Caco-2 (cell line): ENCODE results near the gene CCL5. TPM values are rescaled to one million over a fixed set of nuclear protein-coding genes. Genes with fewer than 3 reads are reported as not detected.

ENCODE experiments used
- BruUV-seq: library from RNA; stranded (reverse); fragments of 400-500 nt; replicated peaks from 2 replicates; lab custom pipeline; 2021; lab: Mats Ljungman, UMichigan
- CTCF ChIA-PET: fragments of 300-600 bp; sonication (Branson Sonifier 250); formaldehyde crosslinking; loops from one replicate; lab custom pipeline; 2022; ENCODE audit warnings: antibody characterized with exemption; lab: Charles Lee
- POLR2A ChIA-PET: fragments of 300-600 bp; sonication (Branson Sonifier 250); formaldehyde crosslinking; loops from one replicate; lab custom pipeline; 2022; ENCODE audit warnings: antibody characterized with exemption; lab: Charles Lee
- DNase-seq, 2 experiments: peaks; one replicate each; pipeline versions ENCODE4 v3.0.0 to v3.0.0-alpha.2; 2020 to 2022
- H3K27me3 ChIP-seq: replicated peaks from 2 replicates; pipeline ENCODE4 v1.6.0; 2011; ENCODE audit warnings: low read length; ENCODE audit not compliant: control insufficient read depth, insufficient read depth
- H3K36me3 ChIP-seq: 2 replicates; pipeline ENCODE4 v1.5.1; 2011; ENCODE audit warnings: low read length; ENCODE audit not compliant: control insufficient read depth, insufficient read depth
- H3K4me1 ChIP-seq: fragments of 250-450 bp; sonication (Bioruptor Pico); 2 replicates; pipeline ENCODE4 v1.5.1; 2020; ENCODE audit warnings: mild to moderate bottlenecking
- H3K4me3 ChIP-seq: 2 replicates; pipeline ENCODE4 v1.5.1; 2011; ENCODE audit warnings: low read depth, mild to moderate bottlenecking, control low read depth, low read length
- H3K9me3 ChIP-seq: fragments of 250-450 bp; sonication (Bioruptor Pico); 2 replicates; pipeline ENCODE4 v1.5.1; 2020; ENCODE audit warnings: mild to moderate bottlenecking, moderate library complexity
- H3K27ac Mint-ChIP-seq: one replicate; pipeline ENCODE4 v1.8.0; 2022; ENCODE audit warnings: mixed read lengths; ENCODE audit not compliant: unreplicated experiment
- H3K27me3 Mint-ChIP-seq: one replicate; pipeline ENCODE4 v1.8.0; 2022; ENCODE audit warnings: mixed read lengths; ENCODE audit not compliant: insufficient read depth, unreplicated experiment
- H3K36me3 Mint-ChIP-seq: one replicate; pipeline ENCODE4 v1.8.0; 2022; ENCODE audit warnings: mild to moderate bottlenecking, mixed read lengths; ENCODE audit not compliant: insufficient read depth, unreplicated experiment
- H3K4me1 Mint-ChIP-seq: one replicate; pipeline ENCODE4 v1.8.0; 2022; ENCODE audit warnings: low read depth, mixed read lengths; ENCODE audit not compliant: unreplicated experiment
- H3K4me3 Mint-ChIP-seq: one replicate; pipeline ENCODE4 v1.8.0; 2022; ENCODE audit warnings: mild to moderate bottlenecking, moderate library complexity, mixed read lengths; ENCODE audit not compliant: unreplicated experiment
- H3K9me3 Mint-ChIP-seq: one replicate; pipeline ENCODE4 v1.8.0; 2022; ENCODE audit warnings: mixed read lengths; ENCODE audit not compliant: unreplicated experiment
- intact Hi-C: fragments of 100-400 bp; cut with micrococcal nuclease; formaldehyde crosslinking; loops from one replicate; pipeline ENCODE4 v1.10.0; 2022; ENCODE audit not compliant: unreplicated experiment
- total RNA-seq: library from RNA; stranded (reverse); gene quantifications from 2 replicates; pipeline ENCODE4 v1.2.3, GENCODE V29; 2022
- TF ChIP-seq, protein P1 (sequence below), 2 experiments: fragments of 200-600 bp in 1 of 2; IDR thresholded peaks; 1 replicate in 1 of 2; 2 replicates in 1 of 2; pipeline versions ENCODE4 v1.5.1 to v1.8.0; 2011 to 2022; ENCODE audit warnings: antibody characterized with exemption in 1 of 2, control low read depth in 1 of 2, inconsistent platforms in 1 of 2, low read depth in 1 of 2, low read length in 1 of 2, mild to moderate bottlenecking in 1 of 2, moderate library complexity in 1 of 2; ENCODE audit not compliant: insufficient read depth in 1 of 2, severe bottlenecking in 1 of 2, unreplicated experiment in 1 of 2

The CCL5 gene
- total RNA-seq, 1 experiment from 2014 or later, result not detected

DNA sequence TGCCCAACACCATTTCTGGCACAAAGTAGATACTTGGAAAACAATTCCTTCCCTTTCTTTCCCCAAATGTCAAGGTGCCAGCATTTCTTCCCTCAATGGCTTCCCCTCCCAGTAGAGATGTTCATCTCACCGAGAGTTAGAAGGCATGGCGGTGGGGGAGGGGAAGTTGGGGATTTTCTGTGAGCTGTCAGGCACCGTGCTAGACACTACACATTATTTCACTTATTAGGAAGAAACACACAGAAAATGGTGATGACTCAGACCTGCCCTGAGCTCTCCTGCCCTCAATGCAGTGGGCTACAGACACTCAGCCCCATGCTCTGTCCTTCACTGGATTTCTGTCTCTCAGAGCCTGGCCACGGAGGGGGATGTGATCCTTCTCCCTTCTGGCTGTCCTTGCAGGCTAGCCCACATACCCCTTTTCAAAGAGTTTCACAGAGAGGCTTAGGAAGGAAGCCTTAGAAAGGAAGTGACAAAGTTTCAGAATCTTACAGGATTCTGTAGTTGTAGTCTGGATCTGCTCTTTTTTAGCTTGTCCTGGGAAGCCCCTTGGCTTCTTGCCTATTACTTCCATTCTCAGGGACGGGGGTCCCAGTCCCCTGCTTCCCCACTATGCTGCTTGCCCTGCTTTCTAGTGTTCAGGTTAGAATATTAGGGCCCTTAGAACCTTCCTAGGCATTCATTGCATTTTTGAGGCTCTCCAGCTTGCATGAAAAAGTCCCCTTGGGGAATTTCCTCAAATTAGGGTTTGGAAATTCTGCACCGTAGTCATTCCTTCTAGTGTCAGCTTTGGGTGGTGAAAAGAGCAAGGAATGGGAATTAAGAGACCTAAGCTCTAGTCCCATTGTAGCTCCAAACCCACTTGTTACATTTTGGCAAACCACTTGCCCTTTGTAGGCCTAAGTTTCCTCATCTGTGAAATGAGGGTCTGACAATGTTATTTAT is 12.2 kb upstream of the CCL5 start:
- no peaks in the 10 kb centered on the region for H3K4me1 ChIP-seq
- no peak overlapping the region for H3K4me3 Mint-ChIP-seq
- no peaks in the 10 kb centered on the region for H3K27me3 ChIP-seq
- DNase-seq, result no peak
- TF ChIP-seq, protein P1, sequence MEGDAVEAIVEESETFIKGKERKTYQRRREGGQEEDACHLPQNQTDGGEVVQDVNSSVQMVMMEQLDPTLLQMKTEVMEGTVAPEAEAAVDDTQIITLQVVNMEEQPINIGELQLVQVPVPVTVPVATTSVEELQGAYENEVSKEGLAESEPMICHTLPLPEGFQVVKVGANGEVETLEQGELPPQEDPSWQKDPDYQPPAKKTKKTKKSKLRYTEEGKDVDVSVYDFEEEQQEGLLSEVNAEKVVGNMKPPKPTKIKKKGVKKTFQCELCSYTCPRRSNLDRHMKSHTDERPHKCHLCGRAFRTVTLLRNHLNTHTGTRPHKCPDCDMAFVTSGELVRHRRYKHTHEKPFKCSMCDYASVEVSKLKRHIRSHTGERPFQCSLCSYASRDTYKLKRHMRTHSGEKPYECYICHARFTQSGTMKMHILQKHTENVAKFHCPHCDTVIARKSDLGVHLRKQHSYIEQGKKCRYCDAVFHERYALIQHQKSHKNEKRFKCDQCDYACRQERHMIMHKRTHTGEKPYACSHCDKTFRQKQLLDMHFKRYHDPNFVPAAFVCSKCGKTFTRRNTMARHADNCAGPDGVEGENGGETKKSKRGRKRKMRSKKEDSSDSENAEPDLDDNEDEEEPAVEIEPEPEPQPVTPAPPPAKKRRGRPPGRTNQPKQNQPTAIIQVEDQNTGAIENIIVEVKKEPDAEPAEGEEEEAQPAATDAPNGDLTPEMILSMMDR (IDR thresholded peaks at IDR 0.05; ENCODE audit: insufficient read depth in 1 of 2, low read depth in 1 of 2, low read length in 1 of 2, severe bottlenecking in 1 of 2, unreplicated experiment in 1 of 2), result no peak
- no peaks in the 10 kb centered on the region for H3K4me1 Mint-ChIP-seq
- H3K4me3 ChIP-seq, result no peak overlapping the region
- BruUV-seq, result no TSS peak
- intact Hi-C loops, result no loop called here
- POLR2A ChIA-PET, result no interaction called here
- H3K36me3 Mint-ChIP-seq, result no peaks in the 10 kb centered on the region
- no peak overlapping the region for H3K27ac Mint-ChIP-seq
- H3K27me3 Mint-ChIP-seq, result no peaks in the 10 kb centered on the region
- H3K9me3 Mint-ChIP-seq, result no peaks in the 10 kb centered on the region
- no peaks in the 10 kb centered on the region for H3K36me3 ChIP-seq
- CTCF ChIA-PET, result no interaction called here
- no peaks in the 10 kb centered on the region for H3K9me3 ChIP-seq

DNA sequence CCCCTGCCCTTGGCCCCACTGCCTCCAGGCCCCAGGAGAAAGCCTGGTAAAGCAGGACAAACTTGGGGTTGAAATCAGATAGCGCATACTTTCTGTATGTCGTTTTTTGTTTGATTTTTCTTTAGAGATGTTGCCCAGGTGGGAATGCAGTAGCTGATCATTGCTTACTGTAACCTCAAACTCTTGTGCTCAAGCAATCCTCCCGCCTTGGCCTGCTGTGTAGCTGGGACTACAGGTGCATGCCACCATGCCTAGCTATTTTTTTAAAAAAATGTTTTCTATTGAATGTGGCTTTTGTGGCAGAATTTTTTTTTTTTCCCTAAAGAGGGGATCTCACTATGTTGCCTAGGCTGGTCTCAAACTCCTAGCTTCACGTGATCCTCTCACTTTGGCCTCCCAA is 11.1 kb upstream of the CCL5 start:
- Mint-ChIP-seq H3K4me3 (no peak overlapping the region), H3K27me3 (no peaks in the 10 kb centered on the region), H3K4me1 (no peaks in the 10 kb centered on the region), H3K27ac (no peak overlapping the region), H3K9me3 (no peaks in the 10 kb centered on the region), H3K36me3 (no peaks in the 10 kb centered on the region)
- Histone ChIP-seq H3K4me3 (no peak overlapping the region), H3K9me3 (no peaks in the 10 kb centered on the region), H3K4me1 (no peaks in the 10 kb centered on the region), H3K27me3 (no peaks in the 10 kb centered on the region), H3K36me3 (no peaks in the 10 kb centered on the region)
- ChIA-PET CTCF (interaction anchor here (0.7 kb wide), 1 partner anchor 25 kb away, joined by 7 read pairs; no protein-coding TSS in a partner anchor), POLR2A (no interaction called here)
- TF ChIP-seq, protein P1 (IDR thresholded peaks at IDR 0.05; ENCODE audit: insufficient read depth in 1 of 2, low read depth in 1 of 2, low read length in 1 of 2, severe bottlenecking in 1 of 2, unreplicated experiment in 1 of 2), result no peak
- intact Hi-C loops, result no loop called here
- no peak for DNase-seq
- BruUV-seq, result no TSS peak

DNA sequence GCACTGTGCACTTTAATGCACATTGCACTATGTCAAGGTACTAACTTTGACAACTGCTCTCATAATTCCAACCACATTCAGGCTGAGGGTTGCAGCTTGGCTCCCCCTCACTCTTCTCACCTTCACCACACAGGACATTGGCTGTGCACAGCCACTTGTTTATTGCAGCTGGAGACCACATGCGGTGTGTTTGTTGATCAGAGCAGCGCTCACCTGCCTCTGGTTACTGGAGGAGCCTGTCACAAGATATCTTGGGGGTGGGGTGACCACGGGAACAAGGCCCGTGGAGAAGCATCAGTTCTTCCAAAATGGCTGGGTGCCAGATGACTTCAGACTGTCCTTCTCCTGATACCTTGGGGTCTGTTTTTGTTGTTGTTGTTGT is 10.6 kb upstream of the CCL5 start:
- ChIA-PET POLR2A (no interaction called here), CTCF (no interaction called here)
- Histone ChIP-seq H3K27me3 (no peaks in the 10 kb centered on the region), H3K9me3 (no peaks in the 10 kb centered on the region), H3K4me1 (no peaks in the 10 kb centered on the region), H3K36me3 (no peaks in the 10 kb centered on the region), H3K4me3 (no peak overlapping the region)
- no peak overlapping the region for H3K27ac Mint-ChIP-seq
- no peaks in the 10 kb centered on the region for H3K27me3 Mint-ChIP-seq
- H3K36me3 Mint-ChIP-seq, result no peaks in the 10 kb centered on the region
- TF ChIP-seq, protein P1 (IDR thresholded peaks at IDR 0.05; ENCODE audit: insufficient read depth in 1 of 2, low read depth in 1 of 2, low read length in 1 of 2, severe bottlenecking in 1 of 2, unreplicated experiment in 1 of 2), result no peak
- H3K4me1 Mint-ChIP-seq, result no peaks in the 10 kb centered on the region
- H3K4me3 Mint-ChIP-seq, result no peak overlapping the region
- BruUV-seq, result no TSS peak
- DNase-seq, result no peak
- intact Hi-C loops, result no loop called here
- no peaks in the 10 kb centered on the region for H3K9me3 Mint-ChIP-seq
